K562 (cell line): ENCODE data around the gene PDE6C.

ENCODE experiments used
- ARID4B ChIP-seq: sonication (generic); formaldehyde crosslinking; IDR thresholded peaks from 2 replicates; pipeline ENCODE4 v1.8.0; 2022; ENCODE audit warnings: mild to moderate bottlenecking, missing genetic modification reagents
- BRF1 ChIP-seq: IDR thresholded peaks from 3 replicates; pipeline ENCODE4 v1.6.1; 2011; ENCODE audit warnings: borderline replicate concordance, mild to moderate bottlenecking; ENCODE audit not compliant: insufficient read length; ENCODE audit errors: extremely low read depth
- ELF4 ChIP-seq: fragments of 450-650 bp; formaldehyde crosslinking; IDR thresholded peaks from 2 replicates; pipeline ENCODE4 v1.4.0; 2022; ENCODE audit warnings: missing genetic modification characterization
- IFI16 ChIP-seq: fragments of 250-450 bp; sonication (Bioruptor Pico); IDR thresholded peaks from 2 replicates; pipeline ENCODE4 v2.1.2; 2022; ENCODE audit warnings: mild to moderate bottlenecking, inconsistent platforms
- LEF1 ChIP-seq: fragments of 450-650 bp; IDR thresholded peaks from 2 replicates; pipeline ENCODE4 v1.6.1; 2016; ENCODE audit warnings: mild to moderate bottlenecking
- MXI1 ChIP-seq: IDR thresholded peaks from 2 replicates; pipeline ENCODE4 v1.6.1; 2011; ENCODE audit warnings: low read depth, mild to moderate bottlenecking, improper control_type of control experiment, low read length
- SP1 ChIP-seq: sonication (generic); formaldehyde crosslinking; IDR thresholded peaks from 2 replicates; pipeline ENCODE4 v1.8.1; 2022; ENCODE audit warnings: mild to moderate bottlenecking, missing genetic modification reagents
- TAF1 ChIP-seq: IDR thresholded peaks from 2 replicates; pipeline ENCODE4 v1.6.1; 2011; ENCODE audit warnings: mild to moderate bottlenecking, low read length, moderate library complexity; ENCODE audit not compliant: insufficient read depth, control insufficient read depth, severe bottlenecking; ENCODE audit errors: extremely low read depth
- TAF7 ChIP-seq: fragments of 450-650 bp; IDR thresholded peaks from 2 replicates; pipeline ENCODE4 v1.6.1; 2016; ENCODE audit warnings: missing genetic modification characterization, missing compliant biosample characterization
- ZNF274 ChIP-seq: IDR thresholded peaks from 2 replicates; pipeline ENCODE4 v1.6.1; 2011; ENCODE audit warnings: low read depth, mild to moderate bottlenecking, low read length, moderate library complexity, borderline replicate concordance
- TF ChIP-seq, protein P1 (sequence below), 3 experiments: IDR thresholded peaks in 2 of 3; conservative IDR thresholded peaks in 1 of 3; 2 replicates each; pipeline ENCODE4 v1.5.1; 2011 to 2012; ENCODE audit warnings: low read length in 3 of 3, mild to moderate bottlenecking in 3 of 3, control low read depth in 2 of 3, improper control_type of control experiment in 1 of 3, inconsistent platforms in 1 of 3, low read depth in 1 of 3, mixed read lengths in 1 of 3, moderate library complexity in 1 of 3; ENCODE audit not compliant: insufficient read depth in 2 of 3
- TF ChIP-seq, protein P2 (sequence below): fragments of 200-800 bp; sonication (Bioruptor generic); IDR thresholded peaks from 2 replicates; pipeline ENCODE4 v1.6.1; 2017; ENCODE audit warnings: missing genetic modification characterization, missing compliant biosample characterization
- TF ChIP-seq, protein P3 (sequence below): sonication (generic); formaldehyde crosslinking; IDR thresholded peaks from 2 replicates; pipeline ENCODE4 v1.8.0; 2022; ENCODE audit warnings: mild to moderate bottlenecking, missing genetic modification reagents

GRCh38 chr10:93612311-93612710 is at the start of gene PDE6C:
- TF ChIP-seq SP1 (CRISPR knock-in tag) (no peak), ARID4B (CRISPR knock-in tag) (no peak), LEF1 (no peak), IFI16 (CRISPR knock-in tag) (no peak), MXI1 (no peak), TAF7 (tag) (no peak), ZNF274 (no peak), BRF1 (no peak), ELF4 (CRISPR knock-in tag) (no peak), TAF1 (no peak)
- TF ChIP-seq, protein P1, sequence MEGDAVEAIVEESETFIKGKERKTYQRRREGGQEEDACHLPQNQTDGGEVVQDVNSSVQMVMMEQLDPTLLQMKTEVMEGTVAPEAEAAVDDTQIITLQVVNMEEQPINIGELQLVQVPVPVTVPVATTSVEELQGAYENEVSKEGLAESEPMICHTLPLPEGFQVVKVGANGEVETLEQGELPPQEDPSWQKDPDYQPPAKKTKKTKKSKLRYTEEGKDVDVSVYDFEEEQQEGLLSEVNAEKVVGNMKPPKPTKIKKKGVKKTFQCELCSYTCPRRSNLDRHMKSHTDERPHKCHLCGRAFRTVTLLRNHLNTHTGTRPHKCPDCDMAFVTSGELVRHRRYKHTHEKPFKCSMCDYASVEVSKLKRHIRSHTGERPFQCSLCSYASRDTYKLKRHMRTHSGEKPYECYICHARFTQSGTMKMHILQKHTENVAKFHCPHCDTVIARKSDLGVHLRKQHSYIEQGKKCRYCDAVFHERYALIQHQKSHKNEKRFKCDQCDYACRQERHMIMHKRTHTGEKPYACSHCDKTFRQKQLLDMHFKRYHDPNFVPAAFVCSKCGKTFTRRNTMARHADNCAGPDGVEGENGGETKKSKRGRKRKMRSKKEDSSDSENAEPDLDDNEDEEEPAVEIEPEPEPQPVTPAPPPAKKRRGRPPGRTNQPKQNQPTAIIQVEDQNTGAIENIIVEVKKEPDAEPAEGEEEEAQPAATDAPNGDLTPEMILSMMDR (IDR thresholded peaks at IDR 0.05 in 2 of 3, conservative IDR thresholded peaks at IDR 0.05 in 1 of 3; ENCODE audit: insufficient read depth in 2 of 3, low read depth in 1 of 3, low read length in 3 of 3): no peak
- TF ChIP-seq, protein P2, sequence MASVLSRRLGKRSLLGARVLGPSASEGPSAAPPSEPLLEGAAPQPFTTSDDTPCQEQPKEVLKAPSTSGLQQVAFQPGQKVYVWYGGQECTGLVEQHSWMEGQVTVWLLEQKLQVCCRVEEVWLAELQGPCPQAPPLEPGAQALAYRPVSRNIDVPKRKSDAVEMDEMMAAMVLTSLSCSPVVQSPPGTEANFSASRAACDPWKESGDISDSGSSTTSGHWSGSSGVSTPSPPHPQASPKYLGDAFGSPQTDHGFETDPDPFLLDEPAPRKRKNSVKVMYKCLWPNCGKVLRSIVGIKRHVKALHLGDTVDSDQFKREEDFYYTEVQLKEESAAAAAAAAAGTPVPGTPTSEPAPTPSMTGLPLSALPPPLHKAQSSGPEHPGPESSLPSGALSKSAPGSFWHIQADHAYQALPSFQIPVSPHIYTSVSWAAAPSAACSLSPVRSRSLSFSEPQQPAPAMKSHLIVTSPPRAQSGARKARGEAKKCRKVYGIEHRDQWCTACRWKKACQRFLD (CRISPR knock-in tag): no peak
- TF ChIP-seq, protein P3, sequence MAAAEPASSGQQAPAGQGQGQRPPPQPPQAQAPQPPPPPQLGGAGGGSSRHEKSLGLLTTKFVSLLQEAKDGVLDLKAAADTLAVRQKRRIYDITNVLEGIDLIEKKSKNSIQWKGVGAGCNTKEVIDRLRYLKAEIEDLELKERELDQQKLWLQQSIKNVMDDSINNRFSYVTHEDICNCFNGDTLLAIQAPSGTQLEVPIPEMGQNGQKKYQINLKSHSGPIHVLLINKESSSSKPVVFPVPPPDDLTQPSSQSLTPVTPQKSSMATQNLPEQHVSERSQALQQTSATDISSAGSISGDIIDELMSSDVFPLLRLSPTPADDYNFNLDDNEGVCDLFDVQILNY (CRISPR knock-in tag): no peak
